Smooth muscle cell (in vitro differentiated cells): Measurements from ENCODE around the gene TOGARAM1. TPM values are rescaled to one million over a fixed set of nuclear protein-coding genes. Genes with fewer than 3 reads are reported as not detected.
A peak's percentile ranks its signal among the peaks of the same experiment; 100 is the strongest.

Source experiments
- DNase-seq: peaks from one replicate; lab custom pipeline; 2025; ENCODE audit not compliant: unreplicated experiment; lab: John Stamatoyannopoulos, UW
- H2AFZ ChIP-seq: fragments of 200-600 bp; sonication (generic); 2 replicates; pipeline ENCODE4 v1.6.0; 2016; ENCODE audit warnings: antibody characterized with exemption, low read depth, mild to moderate bottlenecking
- H3F3A ChIP-seq: fragments of 200-600 bp; sonication (generic); 2 replicates; pipeline ENCODE4 v1.6.0; 2017; ENCODE audit warnings: antibody characterized with exemption, low read depth
- H3K27ac ChIP-seq: fragments of 200-600 bp; sonication (generic); 2 replicates; pipeline ENCODE4 v1.5.1; 2016; ENCODE audit warnings: low read depth, mild to moderate bottlenecking
- H3K27me3 ChIP-seq: fragments of 200-600 bp; sonication (generic); 2 replicates; pipeline ENCODE4 v1.6.1; 2016; ENCODE audit warnings: low read depth, mild to moderate bottlenecking
- H3K36me3 ChIP-seq: fragments of 200-600 bp; sonication (generic); 2 replicates; pipeline ENCODE4 v1.5.1; 2016; ENCODE audit warnings: low read depth
- H3K4me1 ChIP-seq: fragments of 200-600 bp; sonication (generic); 2 replicates; pipeline ENCODE4 v1.5.1; 2016; ENCODE audit warnings: low read depth
- H3K4me2 ChIP-seq: fragments of 200-600 bp; sonication (generic); 2 replicates; pipeline ENCODE4 v1.6.0; 2016; ENCODE audit warnings: mild to moderate bottlenecking
- H3K4me3 ChIP-seq: fragments of 200-600 bp; sonication (generic); 2 replicates; pipeline ENCODE4 v1.5.1; 2016; ENCODE audit warnings: mild to moderate bottlenecking
- H3K79me2 ChIP-seq: fragments of 200-600 bp; sonication (generic); 2 replicates; pipeline ENCODE4 v1.6.0; 2016; ENCODE audit warnings: low read depth, mild to moderate bottlenecking
- H3K9ac ChIP-seq: fragments of 200-600 bp; sonication (generic); 2 replicates; pipeline ENCODE4 v1.6.0; 2016; ENCODE audit warnings: low read depth
- H3K9me3 ChIP-seq: fragments of 200-600 bp; sonication (generic); replicated peaks from 2 replicates; pipeline ENCODE4 v1.5.1; 2016; ENCODE audit warnings: low read depth
- H4K20me1 ChIP-seq: fragments of 200-600 bp; sonication (generic); 2 replicates; pipeline ENCODE4 v1.6.0; 2016; ENCODE audit warnings: low read depth
- WGBS: methylation state at CpG from one replicate; pipeline ENCODE4 v1.1.7; 2016; ENCODE audit warnings: low lambda C conversion rate; 5-methylcytosine and 5-hydroxymethylcytosine counted together
- polyA plus RNA-seq: library from polyadenylated mRNA; unstranded; fragments of >200 nt; fragmentation: Nextera tagmentation; extraction: Ambion mirVana; gene quantifications from 2 replicates; pipeline ENCODE4 v1.2.1, GENCODE V29; 2016
- total RNA-seq: library from RNA; depleted of rRNA; stranded (reverse); fragments of >200 nt; gene quantifications from 2 replicates; pipeline ENCODE4 v1.2.3, GENCODE V29; 2014
- TF ChIP-seq, protein P1 (sequence below): fragments of 200-600 bp; sonication (generic); IDR thresholded peaks from 2 replicates; pipeline ENCODE4 v1.5.1; 2017; ENCODE audit warnings: borderline replicate concordance, mild to moderate bottlenecking, antibody characterized with exemption; ENCODE audit not compliant: insufficient read depth, poor library complexity, severe bottlenecking

Gene TOGARAM1
- total and polyA plus RNA-seq, 2 experiments from 2014 or later: 9.8 to 22.8 TPM

DNA sequence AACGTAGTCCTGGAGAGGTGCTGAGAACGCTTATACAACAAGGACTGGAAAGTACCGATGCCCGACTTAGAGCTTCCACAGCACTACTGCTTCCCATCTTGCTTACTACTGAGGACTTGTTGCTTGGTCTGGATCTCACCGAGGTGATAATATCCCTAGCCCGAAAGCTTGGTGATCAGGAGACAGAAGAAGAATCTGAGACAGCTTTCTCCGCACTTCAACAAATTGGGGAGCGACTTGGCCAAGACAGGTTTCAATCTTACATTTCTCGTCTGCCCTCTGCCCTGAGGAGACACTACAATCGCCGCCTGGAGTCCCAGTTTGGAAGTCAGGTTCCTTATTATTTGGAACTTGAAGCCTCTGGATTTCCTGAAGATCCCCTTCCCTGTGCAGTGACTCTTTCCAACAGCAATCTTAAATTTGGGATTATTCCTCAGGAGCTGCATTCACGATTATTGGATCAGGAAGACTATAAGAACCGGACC lies 1.1 kb downstream of the TOGARAM1 start:
- Histone ChIP-seq H3K9me3 (no peaks in the 10 kb centered on the region), H2AFZ (peak overlapping the region; percentile 78), H3K27me3 (no peaks in the 10 kb centered on the region), H3K4me2 (peak overlapping the region; percentile 99), H3K79me2 (peaks cover 84% of the 10 kb centered on the region), H3K4me3 (peak overlapping the region; percentile 79), H3F3A (peaks cover 4% of the 10 kb centered on the region), H4K20me1 (peaks cover 70% of the 10 kb centered on the region), H3K4me1 (peaks cover 51% of the 10 kb centered on the region), H3K36me3 (no peaks in the 10 kb centered on the region), H3K27ac (peak overlapping the region; percentile 87), H3K9ac (peak overlapping the region; percentile 88)
- WGBS: 10% methylated on average over 13 of the region's 13 CpGs
- no peak for DNase-seq
- TF ChIP-seq, protein P1, sequence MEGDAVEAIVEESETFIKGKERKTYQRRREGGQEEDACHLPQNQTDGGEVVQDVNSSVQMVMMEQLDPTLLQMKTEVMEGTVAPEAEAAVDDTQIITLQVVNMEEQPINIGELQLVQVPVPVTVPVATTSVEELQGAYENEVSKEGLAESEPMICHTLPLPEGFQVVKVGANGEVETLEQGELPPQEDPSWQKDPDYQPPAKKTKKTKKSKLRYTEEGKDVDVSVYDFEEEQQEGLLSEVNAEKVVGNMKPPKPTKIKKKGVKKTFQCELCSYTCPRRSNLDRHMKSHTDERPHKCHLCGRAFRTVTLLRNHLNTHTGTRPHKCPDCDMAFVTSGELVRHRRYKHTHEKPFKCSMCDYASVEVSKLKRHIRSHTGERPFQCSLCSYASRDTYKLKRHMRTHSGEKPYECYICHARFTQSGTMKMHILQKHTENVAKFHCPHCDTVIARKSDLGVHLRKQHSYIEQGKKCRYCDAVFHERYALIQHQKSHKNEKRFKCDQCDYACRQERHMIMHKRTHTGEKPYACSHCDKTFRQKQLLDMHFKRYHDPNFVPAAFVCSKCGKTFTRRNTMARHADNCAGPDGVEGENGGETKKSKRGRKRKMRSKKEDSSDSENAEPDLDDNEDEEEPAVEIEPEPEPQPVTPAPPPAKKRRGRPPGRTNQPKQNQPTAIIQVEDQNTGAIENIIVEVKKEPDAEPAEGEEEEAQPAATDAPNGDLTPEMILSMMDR: no peak

DNA sequence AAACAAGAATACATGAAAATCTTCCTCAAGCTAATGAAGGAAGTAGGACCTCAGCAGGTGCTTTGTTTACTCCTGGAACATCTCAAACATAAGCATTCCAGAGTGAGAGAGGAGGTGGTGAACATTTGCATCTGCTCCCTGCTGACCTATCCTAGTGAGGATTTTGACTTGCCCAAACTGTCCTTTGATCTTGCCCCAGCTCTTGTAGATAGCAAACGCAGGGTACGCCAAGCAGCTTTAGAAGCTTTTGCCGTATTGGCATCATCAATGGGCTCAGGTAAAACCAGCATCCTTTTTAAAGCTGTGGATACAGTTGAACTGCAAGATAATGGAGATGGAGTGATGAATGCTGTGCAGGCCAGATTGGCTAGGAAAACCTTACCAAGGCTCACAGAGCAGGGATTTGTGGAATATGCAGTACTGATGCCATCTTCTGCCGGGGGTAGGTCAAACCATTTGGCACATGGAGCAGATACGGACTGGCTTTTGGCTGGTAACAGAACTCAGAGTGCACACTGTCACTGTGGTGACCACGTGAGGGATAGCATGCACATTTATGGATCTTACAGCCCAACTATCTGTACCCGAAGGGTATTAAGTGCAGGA lies 1.9 kb downstream of the TOGARAM1 start:
- 17% methylated on average over 7 of the region's 7 CpGs for WGBS
- H3F3A ChIP-seq: peaks cover 4% of the 10 kb centered on the region

DNA sequence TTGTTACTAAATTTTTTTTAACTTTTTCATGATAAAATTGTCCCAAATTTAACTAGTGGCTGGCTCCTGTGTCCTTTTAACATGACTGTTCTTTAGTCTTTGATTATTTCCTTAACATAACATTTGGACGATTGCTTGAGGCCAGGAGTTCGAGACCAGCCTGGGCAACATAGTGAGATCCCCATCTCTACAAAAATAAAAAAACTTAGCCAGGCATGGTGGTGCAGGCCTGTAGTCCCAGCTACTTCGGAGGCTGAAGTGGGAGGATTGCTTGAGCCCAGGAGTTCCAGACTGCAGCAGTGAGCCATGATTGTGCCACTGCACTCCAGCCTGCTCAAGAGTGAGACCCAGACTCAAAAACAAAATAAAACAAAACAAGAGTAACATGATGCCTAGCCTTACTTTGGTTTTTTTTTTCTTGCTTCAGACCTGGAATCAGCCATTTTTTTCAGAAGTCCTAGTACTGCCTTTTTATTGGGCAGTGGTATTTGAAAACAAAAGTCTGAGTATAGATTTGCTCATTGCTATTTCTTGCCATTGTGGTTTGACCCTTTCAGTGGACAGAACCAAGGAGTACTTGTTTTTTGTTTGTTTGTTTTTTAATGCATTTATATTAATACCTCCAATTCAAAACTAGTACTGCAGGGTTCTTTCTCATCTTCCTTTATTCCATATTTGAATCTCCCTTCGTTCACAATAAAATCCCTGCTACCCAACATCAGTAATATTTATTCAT lies 4.8 kb downstream of the TOGARAM1 start:
- Histone ChIP-seq H3K36me3 (no peaks in the 10 kb centered on the region), H3K4me3 (peak overlapping the region; percentile 79), H2AFZ (no peak overlapping the region), H3K27ac (no peak overlapping the region), H3F3A (no peaks in the 10 kb centered on the region), H3K4me2 (peak overlapping the region; percentile 99), H3K79me2 (peaks cover 91% of the 10 kb centered on the region), H3K4me1 (peaks cover 39% of the 10 kb centered on the region), H3K27me3 (no peaks in the 10 kb centered on the region), H3K9ac (no peak overlapping the region), H4K20me1 (peaks cover 72% of the 10 kb centered on the region), H3K9me3 (no peaks in the 10 kb centered on the region)
- WGBS: 94% methylated on average over 4 of the region's 4 CpGs
- TF ChIP-seq, protein P1: no peak
- no peak for DNase-seq

More for the DNA sequence above, 1.9 kb downstream of the TOGARAM1 start:
- peaks cover 51% of the 10 kb centered on the region for H3K4me1 ChIP-seq
- H3K9ac ChIP-seq: peak overlapping the region; percentile 47
- H3K36me3 ChIP-seq: no peaks in the 10 kb centered on the region
- peak overlapping the region; percentile 79 for H3K4me3 ChIP-seq
- no peak for DNase-seq
- TF ChIP-seq, protein P1: no peak
- H3K27me3 ChIP-seq: no peaks in the 10 kb centered on the region
- no peaks in the 10 kb centered on the region for H3K9me3 ChIP-seq
- no peak overlapping the region for H2AFZ ChIP-seq
- no peak overlapping the region for H3K27ac ChIP-seq
- H3K79me2 ChIP-seq: peaks cover 84% of the 10 kb centered on the region
- peak overlapping the region; percentile 99 for H3K4me2 ChIP-seq
- H4K20me1 ChIP-seq: peaks cover 68% of the 10 kb centered on the region
